Loucy (cell line): ENCODE results near the gene ATPAF2.

Experiments
- EZH2phosphoT487 ChIP-seq: fragments of 200-600 bp; IDR thresholded peaks from 2 replicates; pipeline ENCODE4 v1.6.1; 2018; ENCODE audit warnings: antibody characterized with exemption, mild to moderate bottlenecking, moderate library complexity, borderline replicate concordance
- TF ChIP-seq, protein P1 (sequence below): fragments of 200-600 bp; sonication (generic); conservative IDR thresholded peaks from 2 replicates; pipeline ENCODE4 v1.5.1; 2014; ENCODE audit warnings: mild to moderate bottlenecking, antibody characterized with exemption, low read length

DNA sequence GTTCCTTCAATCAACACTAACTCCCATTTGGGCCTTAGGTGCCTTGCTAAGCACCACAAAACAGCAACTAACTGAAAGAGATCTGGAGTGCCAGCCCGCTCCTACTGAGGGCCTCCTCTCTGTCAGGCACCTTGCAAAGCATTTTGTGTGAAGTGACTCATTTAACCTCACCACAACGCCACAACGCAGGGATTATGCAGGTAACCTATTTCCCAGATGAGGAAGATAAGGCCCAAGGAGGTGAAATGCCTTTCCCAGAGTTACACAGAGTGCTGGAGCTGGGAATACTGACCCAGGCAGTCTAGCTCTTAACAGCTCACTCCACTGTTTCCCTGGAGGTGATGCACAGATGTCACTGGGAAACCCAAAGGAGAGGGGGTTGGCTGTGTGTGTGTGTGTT is 33.5 kb downstream of the ATPAF2 start:
- TF ChIP-seq, protein P1, sequence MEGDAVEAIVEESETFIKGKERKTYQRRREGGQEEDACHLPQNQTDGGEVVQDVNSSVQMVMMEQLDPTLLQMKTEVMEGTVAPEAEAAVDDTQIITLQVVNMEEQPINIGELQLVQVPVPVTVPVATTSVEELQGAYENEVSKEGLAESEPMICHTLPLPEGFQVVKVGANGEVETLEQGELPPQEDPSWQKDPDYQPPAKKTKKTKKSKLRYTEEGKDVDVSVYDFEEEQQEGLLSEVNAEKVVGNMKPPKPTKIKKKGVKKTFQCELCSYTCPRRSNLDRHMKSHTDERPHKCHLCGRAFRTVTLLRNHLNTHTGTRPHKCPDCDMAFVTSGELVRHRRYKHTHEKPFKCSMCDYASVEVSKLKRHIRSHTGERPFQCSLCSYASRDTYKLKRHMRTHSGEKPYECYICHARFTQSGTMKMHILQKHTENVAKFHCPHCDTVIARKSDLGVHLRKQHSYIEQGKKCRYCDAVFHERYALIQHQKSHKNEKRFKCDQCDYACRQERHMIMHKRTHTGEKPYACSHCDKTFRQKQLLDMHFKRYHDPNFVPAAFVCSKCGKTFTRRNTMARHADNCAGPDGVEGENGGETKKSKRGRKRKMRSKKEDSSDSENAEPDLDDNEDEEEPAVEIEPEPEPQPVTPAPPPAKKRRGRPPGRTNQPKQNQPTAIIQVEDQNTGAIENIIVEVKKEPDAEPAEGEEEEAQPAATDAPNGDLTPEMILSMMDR: no peak
- TF ChIP-seq EZH2phosphoT487: no peak
